OCI-LY7 (cell line): ENCODE data around the gene MLANA.

Source experiments
- CTCF ChIP-seq: fragments of 200-600 bp; sonication (generic); conservative IDR thresholded peaks from 2 replicates; pipeline ENCODE4 v1.5.1; 2014; ENCODE audit warnings: mild to moderate bottlenecking, antibody characterized with exemption, low read length, moderate library complexity, mixed read lengths
- EZH2phosphoT487 ChIP-seq: fragments of 200-600 bp; sonication (generic); IDR thresholded peaks from 2 replicates; pipeline ENCODE4 v1.6.1; 2018; ENCODE audit warnings: low read depth, borderline replicate concordance, mild to moderate bottlenecking, mixed run types, antibody characterized with exemption, low read length, moderate library complexity, mixed read lengths

- no peak for TF ChIP-seq CTCF
- no peak for TF ChIP-seq EZH2phosphoT487
Measured at GRCh38 chr9:5908918-5909317, 18.2 kb downstream of the MLANA start.
